Gastroesophageal sphincter (tissue), 2 donors: ENCODE measurements around the gene CHAMP1.

Source experiments
- EP300 ChIP-seq: sonication (generic); formaldehyde crosslinking; IDR thresholded peaks from one replicate; pipeline ENCODE4 v1.6.1; 2017; ENCODE audit warnings: antibody characterized with exemption, mild to moderate bottlenecking
- POLR2AphosphoS5 ChIP-seq: sonication (generic); formaldehyde crosslinking; IDR thresholded peaks from one replicate; pipeline ENCODE4 v1.6.1; 2017; ENCODE audit warnings: antibody characterized with exemption

GRCh38 chr13:114283576-114283975 lies 30.7 kb upstream of the CHAMP1 start:
- TF ChIP-seq POLR2AphosphoS5 = no peak
- TF ChIP-seq EP300 = no peak
